Ramos (cell line): Measurements from ENCODE around the gene ZNF747.

Experiments
- in situ Hi-C: fragments of 300-500 bp; cut with MboI; formaldehyde crosslinking; loops from one replicate; pipeline ENCODE4 v1.14.3; 2022; ENCODE audit warnings: low sequenced_read_pairs; ENCODE audit not compliant: unreplicated experiment

ZNF747 gene

GRCh38 chr16:30534368-30535105, at the start of gene ZNF747:
Gene ZNF747 (minus strand): TSS chr16:30534858. CDS start chr16:30534679, 179 bp downstream.
- in situ Hi-C loops = no loop called here

DNA sequence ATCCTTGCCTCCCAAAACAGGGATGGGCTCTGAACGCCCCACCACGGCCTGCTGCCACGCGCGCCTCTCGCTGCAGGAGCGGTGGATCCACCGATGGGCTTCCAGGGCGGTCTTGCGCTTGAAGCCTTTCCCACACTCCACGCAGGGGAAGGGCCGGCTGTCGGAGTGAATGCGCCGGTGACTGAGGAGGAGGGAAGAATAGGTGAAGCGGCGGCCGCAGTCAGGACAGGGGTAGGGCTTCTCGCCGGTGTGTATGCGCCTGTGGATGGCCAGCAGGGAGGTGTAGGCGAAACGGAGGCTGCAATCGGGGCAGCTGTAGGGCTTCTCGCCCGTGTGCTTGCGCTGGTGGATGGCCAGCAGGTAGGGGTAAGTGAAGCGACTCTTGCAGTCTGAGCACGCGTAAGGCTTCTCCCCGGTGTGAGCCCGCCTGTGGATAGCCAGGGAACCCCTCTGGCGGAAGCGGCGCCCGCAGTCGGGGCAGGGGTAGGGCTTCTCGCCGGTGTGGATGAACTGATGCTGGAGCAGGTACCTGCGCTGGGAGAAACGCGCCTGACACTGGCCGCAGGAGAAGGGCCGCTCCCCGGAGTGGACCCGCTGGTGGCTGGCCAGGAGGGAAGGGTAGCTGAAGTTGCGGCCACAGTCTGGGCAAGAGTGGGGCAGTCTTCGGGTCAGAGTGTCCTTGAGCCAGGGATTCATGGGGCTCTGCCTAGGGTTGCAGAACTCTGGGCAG, 48.1 kb upstream of the ZNF747 start:
- in situ Hi-C loops = no loop called here

GRCh38 chr16:30581457-30581856, 46.8 kb upstream of the ZNF747 start:
- in situ Hi-C loops = no loop called here

DNA sequence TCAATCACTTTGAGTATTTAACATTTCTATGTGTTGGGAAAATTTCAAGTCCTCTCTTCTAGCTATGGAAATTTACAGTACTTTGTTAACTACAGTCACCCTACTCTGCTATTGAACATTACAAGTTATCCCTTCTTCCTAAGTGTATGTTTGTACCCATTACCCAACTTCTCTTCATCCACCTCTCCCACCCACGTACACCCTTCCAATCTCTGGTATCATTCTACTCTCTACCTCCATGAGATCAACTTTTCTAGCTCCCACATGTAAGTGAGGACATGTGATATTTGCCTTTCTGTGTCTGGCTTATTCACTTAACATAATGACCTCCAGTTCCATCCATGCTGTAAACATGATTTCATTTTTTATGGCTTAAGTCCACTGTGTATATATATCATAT, 40.0 kb upstream of the ZNF747 start:
- in situ Hi-C loops = no loop called here

GRCh38 chr16:30571445-30572322, 37.0 kb upstream of the ZNF747 start, which contains the start of gene ZNF688:
Gene ZNF688 (minus strand): TSS chr16:30571714. CDS start chr16:30571629, 85 bp downstream.
- in situ Hi-C loops = no loop called here

GRCh38 chr16:30570636-30571444, 36.2 kb upstream of the ZNF747 start:
- in situ Hi-C loops = no loop called here

DNA sequence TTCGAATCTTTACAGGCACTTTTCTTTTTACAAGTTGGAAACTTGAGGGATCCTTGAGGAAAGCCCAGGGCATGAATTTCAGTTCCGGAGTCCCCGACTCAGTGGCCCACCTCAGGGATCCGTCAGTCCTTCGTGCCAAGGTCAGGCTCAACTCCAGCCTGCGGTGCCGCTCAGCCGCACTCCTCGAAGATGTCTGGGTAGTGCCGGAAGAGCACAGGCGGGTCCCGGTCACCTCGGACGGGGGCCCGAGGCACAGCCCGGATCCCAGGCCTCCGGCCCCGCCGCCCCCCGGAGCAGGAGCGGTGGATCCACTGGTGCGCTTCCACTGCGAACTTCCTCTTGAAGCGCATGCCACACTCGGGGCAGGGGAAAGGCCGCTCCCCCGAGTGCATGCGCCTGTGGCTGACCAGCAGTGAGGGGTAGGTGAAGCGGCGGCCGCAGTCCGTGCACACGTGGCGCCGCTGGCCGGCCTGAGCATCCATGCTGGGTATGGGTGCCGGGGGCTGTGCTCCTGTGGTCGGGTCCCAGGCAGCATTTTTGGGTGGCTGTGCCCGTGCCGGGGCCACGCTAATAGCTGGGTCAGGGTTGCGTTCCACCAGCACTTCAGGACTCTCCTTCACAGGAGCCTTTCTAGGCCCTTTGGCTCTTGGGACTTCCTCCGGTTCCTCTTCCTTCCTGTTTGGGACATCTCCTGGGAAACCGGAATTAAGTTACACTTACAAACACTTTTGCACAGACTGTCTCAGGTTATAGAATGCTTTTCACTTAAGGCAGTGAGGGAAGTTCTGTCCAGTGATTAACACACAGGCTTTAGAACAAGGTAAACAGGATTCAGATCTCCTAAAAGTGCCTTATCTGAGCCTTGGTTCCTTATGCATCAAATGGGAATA, 35.3 kb upstream of the ZNF747 start:
- in situ Hi-C loops = no loop called here

GRCh38 chr16:30569281-30569680, 34.6 kb upstream of the ZNF747 start:
- in situ Hi-C loops = no loop called here

- in situ Hi-C loops = no loop called here
These were observed 33.5 kb upstream of the ZNF747 start for GRCh38 chr16:30567991-30568638.

- in situ Hi-C loops = no loop called here
These were observed 32.7 kb upstream of the ZNF747 start for GRCh38 chr16:30567160-30567990.

DNA sequence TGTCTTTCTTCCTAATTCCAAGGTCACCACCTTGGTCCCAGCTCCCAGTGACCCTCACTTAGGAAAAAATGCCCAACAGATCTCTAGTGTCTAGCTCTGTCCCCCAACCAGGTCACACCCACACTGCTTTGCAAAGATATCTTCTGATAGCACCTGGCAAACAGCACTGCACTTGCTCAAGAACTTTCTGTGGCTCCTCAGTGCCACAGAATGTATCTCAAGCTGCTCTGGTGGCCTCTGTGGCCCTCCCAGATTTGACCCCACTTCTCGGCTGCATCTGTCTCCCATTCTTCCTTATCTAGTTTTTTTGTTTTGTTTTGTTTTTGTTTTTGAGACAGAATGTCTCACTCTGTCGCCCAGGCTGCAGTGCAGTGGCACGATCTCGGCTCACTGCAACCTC, 31.9 kb upstream of the ZNF747 start:
- in situ Hi-C loops = no loop called here

DNA sequence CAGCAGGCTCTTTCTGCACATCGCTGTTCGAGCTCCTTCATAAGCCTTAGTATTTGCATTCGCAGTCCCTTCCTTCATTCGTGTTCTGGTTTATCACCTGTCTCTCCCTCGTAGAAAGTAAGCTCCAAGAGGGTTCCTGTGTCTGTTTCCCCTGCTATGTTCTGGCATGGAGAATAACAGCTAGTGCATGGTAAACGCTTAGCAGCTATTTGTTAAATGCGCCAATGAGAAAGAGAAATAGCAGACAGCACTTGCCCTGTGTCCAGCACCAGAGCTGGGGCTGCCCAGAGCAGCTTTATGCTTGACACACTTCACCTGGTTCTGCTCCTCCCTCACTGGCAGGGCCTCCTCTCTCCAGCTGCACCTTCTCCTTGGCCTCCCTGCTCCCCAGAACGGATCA, 31.3 kb upstream of the ZNF747 start:
- in situ Hi-C loops = no loop called here

DNA sequence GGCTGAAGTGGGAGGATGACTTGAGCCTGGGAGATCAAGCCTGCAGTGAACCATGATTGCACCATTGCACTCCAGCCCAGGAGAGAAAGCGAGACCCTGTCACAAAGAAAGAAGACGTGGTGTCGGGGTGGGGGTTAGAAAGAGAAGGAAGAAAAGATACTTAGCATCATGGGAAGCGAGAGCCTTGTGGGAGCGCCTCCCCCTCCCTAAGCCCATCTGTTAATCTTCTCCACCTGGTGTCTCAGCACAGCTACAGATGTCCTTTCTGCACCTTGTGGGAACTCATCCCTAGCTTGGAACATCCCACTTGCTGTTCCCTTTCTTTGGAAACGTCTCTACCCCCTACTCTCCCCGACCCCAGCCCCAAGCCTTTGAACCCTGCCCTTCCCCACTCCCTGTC, 30.9 kb upstream of the ZNF747 start:
- in situ Hi-C loops = no loop called here

GRCh38 chr16:30562021-30562420, 27.4 kb upstream of the ZNF747 start:
- in situ Hi-C loops = no loop called here

- in situ Hi-C loops = no loop called here
These were observed 26.6 kb upstream of the ZNF747 start for GRCh38 chr16:30561089-30561816.

DNA sequence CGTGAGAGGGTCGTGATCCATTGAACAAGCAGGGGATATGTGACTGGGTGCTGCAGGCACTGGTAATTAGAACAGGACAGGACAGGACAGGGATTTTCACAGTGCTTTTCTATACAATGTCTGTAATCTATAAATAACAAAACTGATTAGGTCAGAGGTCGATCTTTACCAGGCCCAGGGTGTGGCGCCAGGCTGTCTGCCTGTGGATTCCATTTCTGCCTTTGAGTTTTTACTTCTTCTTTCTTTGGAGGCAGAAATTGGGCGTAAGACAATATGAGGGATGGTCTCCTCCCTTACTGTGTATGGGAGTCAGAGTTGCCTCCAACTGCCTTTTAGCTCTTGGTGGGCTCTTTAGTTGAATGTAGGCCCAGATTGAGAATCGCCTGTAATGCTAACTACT, 25.0 kb upstream of the ZNF747 start:
- in situ Hi-C loops = no loop called here

DNA sequence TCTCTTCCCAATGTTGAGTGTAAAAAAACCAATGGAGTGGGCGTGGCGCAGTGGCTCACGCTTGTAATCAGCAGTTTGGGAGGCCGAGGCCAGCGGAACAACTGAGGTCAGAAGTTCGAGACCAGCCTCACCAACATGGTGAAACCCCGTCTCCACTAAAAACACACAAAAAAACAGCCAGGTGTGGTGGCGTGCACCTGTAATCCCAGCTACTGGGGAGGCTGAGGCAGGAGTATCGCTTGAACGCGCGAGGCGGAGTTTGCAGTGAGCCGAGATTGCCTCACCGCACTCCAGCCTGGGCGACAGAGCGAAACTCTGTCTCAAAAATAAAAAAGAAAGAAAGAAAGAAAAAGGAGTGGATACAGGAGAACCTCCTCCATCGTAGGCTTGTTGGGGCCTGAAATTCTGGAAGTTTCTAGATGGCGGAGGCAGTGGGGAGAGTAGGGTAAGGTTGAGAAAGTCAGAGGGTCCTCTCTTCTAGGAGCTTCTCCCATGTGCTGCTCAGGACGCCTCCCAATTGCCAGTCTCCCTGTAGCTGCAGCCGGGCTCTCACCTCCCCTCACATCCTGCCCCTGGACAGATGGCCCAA, 24.2 kb upstream of the ZNF747 start:
- in situ Hi-C loops = no loop called here
